NCI-H2227 (cell line): ENCODE measurements around the gene NBAS.
A peak's percentile ranks its signal among the peaks of the same experiment; 100 is the strongest.
"Not testable (repeated sequence)": the region's sequence is repeated elsewhere in the genome, so short reads cannot be mapped to it uniquely, and the experiment has no call there.

Source experiments
- DNase-seq: peaks from one replicate; lab custom pipeline; 2025; ENCODE audit not compliant: unreplicated experiment; lab: John Stamatoyannopoulos, UW

Gene NBAS

DNA sequence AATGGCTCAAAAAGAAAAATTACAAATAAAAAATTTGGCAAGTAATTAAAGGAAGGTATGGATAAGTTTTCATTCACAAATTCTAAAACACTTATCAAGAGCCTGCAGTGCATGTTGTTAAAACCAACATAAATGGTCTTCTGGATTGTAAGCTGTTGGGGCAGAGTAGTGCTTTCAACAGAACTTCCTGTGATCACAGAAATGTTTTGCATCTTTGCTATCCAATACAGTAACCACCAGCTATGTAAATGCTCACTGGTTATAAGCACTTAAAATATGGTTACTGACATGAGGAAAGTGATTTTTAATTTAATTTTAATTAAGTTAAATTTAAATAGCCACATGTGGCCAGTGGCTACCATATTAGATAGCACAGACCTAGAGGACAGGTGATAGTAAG lies 133.1 kb downstream of the NBAS start:
- DNase-seq = no peak

DNA sequence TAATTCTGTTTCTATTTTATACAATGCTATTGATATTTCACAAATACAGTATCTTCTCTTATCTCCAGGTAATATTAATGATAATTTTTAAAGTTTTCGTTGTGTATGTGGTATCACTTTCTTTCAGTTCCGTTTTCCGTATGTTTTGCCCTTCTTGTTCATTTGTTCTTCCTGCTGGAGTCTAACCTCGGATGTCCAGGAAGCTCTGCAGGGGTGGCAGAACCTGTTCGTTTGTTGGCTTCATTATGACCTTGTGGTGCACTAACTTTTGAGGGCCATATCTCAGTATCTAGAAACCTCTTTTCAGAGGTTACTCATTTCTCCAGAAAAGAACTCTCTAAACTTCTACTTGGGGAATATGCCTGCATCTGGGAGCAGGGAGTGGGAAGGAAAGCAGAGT lies 134.5 kb downstream of the NBAS start:
- no peak for DNase-seq

DNA sequence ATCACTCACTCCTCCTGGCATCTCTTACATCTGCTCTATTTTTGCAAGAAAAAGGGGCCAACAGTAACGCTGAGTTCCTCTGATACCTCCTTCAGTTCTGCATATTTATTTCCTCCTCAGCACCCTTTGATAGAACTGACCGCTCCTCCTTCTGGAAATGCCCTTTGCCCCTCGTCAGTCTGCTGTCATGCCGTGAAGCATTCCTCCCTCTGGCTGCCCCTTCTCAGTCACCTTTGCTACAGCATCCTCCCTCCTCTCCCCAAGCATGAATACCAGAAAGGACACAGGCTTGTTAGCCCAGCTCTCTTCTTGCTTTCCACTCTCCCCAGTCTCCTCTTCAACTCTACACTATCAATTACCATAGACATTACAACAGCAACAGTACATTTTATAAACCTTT lies 135.4 kb downstream of the NBAS start:
- DNase-seq = peak; percentile 8

DNA sequence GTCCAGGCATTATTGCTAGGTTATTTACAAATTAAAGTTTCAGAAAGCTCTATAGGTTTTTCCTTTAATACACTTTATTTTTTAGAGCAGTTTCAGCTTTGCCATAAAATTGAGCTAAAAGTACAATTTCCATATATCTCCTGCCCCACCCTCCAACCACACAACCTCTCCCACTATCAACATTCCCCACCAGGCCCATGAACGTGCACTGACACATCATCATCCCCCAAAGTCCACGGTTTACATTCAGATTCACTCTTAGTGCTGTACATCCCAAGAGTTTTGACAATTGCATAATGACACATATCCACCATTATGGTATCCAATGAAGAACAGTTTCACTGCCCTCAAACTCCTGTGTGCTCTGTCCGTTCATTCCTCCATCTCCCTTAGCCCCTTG lies 139.4 kb downstream of the NBAS start:
- DNase-seq = no peak

DNA sequence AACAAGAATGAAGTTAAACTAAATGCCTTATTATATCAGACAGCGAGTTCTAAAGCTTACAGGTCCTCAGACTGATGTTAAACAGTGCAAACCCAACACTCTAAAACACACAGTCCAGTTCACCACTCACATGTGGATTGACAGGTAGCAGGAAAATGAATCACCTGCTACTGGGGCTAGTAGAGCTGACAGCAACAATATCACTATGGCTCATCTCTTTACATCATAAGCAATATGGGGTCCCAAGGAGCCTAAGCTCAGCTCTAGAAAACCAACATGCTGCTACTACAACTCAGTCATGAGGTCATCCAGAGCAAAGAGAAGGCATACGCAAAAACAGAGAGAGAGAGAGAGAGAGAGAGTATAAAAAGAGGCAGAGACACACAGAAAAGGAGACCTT lies 145.4 kb downstream of the NBAS start:
- DNase-seq = no peak

DNA sequence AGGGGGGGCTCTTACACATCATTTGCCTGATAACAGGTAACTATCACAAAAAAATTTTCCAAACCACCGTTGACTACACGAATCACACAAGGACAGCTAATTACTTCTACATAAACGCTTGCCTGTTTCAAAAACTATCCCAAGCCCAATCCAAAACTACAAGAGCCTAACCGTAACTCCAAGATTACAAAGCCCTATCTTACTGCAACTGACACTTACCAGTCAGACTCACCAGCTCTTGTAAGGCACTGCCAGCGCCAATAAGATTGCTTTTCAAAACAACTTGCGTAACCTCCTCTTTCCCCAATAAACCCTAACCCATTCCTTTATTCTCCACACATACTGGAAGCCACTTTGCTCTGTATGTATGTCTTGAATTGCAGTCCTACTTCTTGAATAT lies 148.4 kb downstream of the NBAS start:
- DNase-seq = no peak

DNA sequence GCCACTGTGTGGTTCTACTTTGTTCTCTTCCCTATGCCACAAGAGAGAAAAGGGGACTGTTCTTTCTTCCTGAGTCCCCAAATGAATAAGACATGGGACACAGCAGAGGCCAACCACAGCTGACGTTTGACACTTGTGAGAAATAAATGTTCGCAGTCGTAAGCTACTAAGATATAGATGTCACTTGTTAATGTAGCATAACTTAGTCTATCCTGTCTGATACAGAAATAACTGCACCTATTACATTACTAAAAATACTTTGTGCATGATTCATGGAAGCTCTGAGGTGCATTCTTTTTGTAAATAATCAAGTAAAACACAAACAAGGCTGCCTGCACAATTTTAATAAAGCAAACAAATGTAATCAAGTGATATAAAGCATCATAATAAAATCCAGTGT lies 148.8 kb downstream of the NBAS start:
- DNase-seq = no peak

DNA sequence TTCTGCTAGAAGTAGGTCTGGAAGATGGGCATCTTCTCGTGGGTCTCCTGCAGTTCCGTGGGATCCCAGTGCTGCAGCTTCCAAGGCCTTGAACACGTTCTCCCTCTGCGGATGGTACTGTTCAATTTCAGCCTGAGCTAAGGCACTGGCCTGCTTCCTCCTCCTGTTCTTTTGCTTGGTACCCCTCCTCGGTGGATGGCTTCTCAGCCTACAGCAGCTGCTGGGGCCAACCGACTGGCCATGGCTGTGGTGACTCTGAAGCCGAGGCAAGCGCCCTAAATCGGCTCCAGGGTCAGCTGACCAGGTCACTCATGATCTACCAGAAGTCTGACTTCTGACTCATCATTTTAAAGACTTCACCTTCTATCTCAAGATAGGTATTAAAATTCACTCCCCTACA lies 150.2 kb downstream of the NBAS start:
- no peak for DNase-seq

DNA sequence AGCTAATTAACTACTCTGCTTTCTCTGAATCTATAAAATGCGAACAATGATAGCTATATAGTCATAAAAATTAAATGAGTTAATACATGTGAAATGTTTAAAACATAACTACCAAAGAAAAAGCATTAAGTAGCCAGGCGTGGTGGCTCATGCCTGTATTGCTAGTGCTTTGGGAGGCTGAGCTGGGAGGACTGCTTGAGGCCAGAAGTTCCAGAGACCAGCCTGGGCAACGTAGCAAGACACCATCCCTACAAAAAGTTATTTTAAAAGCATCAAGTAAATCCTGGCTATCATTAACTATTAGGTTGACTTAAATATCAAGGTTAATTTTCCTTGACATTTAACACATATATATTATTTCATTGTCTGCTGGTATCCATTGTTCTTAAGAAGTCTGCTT lies 152.4 kb downstream of the NBAS start:
- DNase-seq = no peak

DNA sequence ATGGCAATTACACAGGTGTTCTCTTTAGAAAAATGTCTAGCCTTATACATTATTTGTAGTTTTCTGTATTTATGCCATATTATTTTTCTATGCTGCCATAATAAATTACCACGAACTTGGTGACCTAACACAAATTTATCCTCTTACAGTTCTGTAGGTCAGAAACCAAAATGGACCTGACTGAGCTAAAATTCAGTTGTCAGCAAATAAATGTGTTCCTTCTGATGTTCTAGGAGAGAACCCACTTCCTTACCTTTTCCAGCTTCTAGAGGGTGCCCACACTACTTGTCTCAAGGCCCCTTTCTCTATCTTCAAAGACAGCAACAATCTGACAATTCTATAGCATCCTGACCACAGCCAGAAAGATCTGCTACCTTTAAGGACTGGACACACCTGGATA lies 153.5 kb downstream of the NBAS start:
- no peak for DNase-seq

DNA sequence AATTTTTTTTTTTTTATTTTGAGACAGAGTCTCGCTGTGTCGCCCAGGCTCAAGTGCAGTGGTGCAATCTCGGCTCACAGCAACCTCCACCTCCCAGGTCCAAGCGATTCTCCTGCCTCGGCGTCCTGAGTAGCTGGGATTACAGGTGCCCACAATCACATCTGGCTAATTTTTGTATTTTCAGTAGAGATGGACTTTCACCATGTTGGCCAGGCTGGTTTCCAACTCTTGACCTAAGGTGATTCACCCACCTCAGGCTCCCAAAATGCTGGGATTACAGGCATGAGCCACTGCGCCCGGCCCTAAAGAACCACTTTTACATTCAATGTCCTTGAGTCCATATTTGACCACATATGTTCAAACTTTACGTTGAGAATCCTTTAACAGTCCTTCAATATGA lies 156.6 kb downstream of the NBAS start:
- not testable (repeated sequence) for DNase-seq

DNA sequence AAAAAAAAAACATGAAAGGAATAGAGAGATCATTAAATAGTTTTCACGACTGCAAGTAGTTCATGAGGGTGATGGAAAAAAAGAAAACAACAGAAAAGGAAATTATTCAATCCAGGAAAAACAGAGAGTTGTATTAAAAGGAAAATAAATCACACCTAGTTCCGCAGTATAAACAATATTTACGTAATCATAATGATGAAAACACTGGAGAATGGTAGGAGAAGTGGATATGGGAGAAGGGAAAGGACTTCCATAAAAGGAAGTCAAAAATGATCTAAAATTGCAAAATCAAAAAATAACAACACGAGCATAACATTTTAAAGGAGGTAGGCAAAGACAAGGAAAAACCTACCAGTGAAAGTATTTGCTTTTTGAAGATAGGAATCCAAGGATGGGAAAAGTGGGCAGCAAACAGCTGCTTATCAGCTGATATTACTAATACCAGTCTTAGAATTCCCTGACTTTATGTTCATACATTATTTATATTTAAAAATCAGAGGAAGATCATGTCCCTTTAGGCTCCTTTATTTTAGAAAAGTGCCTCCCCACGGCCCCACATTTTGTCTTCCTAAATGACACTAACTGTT lies 160.8 kb downstream of the NBAS start:
- no peak for DNase-seq

DNA sequence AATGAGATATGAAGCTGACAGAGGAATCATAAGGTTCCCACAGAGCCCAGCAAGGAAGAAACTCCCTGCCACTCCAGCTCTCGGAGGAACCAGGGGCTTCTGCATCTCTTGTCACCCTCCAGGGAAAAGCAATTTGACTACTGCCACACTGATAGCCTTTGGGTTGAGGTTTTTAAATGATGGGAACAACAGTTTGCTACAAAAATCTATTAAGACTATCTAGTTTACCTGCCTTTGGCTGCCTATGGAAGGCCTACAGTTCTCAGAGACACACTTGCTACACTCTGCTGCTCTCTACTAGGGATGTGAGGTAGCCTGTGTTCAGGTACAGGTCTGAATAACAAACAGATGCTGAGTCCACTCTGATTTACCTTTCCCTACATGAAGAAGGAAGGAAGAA lies 161.9 kb downstream of the NBAS start:
- no peak for DNase-seq

DNA sequence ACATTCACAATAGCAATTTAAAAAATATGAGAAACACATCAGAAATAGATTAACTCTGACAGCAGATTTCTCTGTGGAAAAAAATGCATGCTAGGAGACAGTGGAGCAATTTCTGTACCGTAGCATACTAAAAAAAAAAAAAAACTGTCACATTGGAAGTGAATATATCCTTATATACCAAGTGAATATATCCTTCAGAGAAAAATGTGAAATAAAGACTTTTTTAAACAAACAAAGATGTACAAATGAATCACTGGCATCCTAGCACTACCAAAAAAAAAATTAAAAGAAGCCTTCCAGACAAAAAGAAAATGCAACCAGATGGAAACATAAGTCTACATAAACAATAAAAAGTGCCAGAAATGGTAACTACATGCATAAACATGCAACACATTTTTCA lies 169.4 kb downstream of the NBAS start:
- no peak for DNase-seq

DNA sequence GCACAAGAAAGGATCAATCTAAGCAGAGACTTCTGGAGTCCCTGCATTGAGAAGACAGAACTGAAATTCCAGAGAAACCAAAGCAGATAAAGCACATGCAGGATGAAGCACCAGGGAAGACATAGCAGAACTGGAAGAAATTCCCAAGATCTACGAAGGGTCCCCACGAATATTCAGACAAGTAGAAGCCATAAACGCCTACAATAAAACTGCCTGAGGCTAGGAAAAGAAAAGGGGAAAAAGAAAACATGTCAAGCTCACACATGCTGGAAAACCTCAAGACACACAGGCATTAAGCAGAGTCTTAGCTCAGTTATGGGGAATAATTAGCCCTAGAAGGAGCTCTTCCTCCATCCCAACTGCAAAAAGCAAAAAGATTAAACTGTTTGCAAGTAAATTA lies 171.2 kb downstream of the NBAS start:
- DNase-seq = no peak

DNA sequence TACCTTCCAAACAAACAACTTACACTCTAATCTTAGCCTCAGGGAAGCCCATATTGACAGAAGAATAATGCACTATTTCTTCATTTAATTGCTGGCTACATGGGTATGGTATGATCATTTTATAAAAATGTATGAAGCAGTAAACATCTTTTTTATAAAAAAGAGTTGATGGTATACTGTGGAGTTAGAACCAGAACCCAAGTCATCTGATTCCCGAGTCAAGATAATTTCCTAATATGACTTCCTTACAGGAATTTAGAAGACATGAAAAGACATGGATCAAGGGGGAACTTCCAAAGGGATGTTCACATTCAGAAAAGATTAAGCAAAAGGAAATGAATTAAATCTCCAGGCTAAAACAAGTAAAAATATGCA lies 171.8 kb downstream of the NBAS start:
- DNase-seq = no peak

DNA sequence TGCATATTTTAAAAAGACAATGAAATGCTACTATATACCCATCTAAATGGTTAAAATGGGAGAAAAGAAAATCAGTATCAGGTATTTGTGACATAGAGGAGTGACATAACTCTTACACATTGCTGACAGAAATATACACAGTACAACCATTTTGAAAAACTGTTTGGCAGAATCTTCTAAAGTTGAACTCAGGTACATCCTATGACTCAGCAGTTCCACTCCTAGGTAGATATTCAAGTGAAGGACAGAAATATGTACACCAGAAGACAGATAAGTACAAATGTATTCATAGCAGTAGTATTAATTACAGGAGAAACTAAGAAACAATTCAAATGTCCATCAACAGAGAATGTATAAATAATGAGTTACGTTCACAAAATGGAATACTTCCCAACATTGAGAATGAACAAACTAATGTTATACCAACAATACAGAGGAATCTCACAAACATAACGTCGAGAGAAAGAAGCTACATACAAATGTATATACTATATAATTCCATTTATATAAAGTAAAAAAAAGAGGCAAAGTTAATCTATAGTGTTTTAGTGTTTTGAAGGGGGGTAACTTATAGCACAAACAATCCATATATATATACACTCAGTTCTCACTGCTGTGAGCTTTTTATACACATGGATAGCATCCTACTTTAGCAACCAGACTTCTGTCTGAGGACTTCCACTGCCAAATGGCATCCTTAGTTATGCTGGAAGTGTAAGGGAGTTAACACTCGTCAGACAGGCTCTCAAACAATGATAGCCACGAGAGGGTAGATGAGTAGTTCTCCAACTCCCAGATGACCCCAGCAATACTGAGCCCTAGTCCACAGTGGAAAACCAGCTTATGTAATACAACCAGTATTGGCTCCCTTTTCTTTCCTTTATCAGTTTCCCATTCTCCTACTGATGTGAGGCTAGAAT lies 172.5 kb downstream of the NBAS start:
- no peak for DNase-seq

DNA sequence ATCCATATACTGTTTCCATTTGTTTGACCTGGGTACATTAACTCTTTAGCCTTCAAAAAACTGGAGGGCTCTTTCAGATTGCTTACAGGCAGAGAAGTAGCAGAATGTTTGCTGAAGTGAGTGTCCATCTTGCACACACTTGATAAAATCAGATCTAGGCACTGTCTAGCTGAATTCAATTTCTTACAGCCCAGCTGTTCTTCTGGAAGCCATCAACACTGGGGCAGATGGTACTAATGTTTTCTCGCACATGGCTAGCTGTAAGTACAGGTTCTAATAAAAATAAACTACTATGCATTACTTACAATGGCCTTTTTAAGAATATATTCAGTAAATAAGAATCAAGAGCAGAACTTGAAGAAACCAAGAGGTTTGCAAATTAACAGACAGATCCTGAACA lies 175.9 kb downstream of the NBAS start:
- no peak for DNase-seq

DNA sequence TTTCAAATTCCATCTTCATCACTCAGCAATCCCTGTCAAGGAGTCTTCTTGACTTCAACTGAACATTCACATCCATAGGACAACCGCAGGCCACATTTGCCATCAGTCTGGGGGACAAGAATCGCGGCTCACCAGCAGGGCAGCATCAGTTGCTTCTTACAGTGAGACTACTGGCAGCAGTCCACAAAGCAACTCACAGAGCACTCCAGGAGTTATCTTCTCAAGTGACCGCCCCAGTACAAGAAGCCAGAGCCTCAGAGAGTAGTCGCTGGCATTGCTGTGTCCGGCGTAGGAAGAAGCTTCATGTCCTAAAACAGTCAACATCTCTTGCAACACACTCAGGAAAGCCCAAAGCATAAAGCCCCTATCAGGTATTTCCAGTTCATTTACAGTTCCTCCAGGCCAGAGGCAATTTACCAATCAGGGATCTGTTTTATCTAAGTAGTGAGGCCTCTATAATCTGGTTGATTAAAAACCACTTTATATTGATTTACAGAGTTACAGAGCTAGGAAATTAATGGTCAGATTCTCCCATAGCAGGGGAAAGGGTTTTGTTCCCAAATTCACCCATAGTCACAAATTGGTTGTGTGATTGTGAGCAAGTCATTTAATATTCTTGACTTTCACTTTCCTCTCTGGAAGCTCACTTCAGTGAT lies 177.3 kb downstream of the NBAS start:
- DNase-seq = no peak

DNA sequence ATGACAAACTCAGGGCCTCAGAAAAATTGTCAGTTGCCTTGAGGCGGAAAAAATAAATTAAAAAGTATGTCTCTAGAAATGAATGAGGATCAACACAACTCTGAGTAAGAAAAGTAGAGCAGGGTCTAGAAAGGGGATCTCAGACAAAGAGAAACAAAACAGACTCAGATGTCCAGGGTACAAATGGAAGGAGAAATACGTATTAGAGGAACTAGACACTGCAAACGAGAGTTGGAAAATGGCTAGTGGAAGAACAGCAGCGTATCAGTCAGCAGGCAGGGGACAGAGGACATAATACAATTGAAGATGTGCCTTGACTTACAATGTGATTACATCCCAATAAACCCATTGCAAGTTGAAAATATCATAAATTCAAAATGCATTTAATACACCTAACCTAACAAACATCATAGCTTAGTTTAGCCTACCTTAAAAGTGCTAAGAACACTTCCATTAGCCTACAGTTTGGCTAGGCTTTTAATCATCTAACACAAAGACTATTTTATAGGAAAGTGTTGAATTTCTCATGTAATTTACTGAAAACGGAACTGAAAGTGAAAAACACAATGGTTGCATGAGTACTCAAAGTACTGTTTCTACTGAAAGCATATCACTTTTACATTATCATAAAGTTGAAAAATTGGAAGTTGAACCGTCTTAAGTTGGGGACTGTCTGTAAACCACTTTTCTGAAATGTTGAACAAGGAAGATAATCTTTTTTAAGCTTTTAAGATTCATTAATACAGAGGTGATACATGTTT lies 182.8 kb downstream of the NBAS start:
- DNase-seq = no peak

DNA sequence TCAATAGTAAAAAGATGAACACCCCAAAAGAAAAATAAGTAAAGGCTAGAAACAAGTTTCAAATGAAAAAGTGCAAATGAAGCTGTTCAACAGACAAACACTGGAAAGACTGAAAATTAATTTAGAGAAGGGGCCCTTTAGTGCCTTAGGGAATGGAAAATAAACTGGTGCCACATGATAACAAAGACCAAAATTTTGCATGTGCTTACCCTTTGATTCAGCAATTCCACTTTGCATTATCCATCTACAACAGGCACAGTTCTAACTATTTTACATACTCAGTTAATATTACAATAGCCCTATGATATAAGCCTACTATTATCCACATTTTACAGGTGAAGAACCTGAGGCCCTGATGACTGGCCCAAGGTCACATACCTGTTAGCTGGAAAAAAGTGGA lies 183.9 kb downstream of the NBAS start:
- no peak for DNase-seq

DNA sequence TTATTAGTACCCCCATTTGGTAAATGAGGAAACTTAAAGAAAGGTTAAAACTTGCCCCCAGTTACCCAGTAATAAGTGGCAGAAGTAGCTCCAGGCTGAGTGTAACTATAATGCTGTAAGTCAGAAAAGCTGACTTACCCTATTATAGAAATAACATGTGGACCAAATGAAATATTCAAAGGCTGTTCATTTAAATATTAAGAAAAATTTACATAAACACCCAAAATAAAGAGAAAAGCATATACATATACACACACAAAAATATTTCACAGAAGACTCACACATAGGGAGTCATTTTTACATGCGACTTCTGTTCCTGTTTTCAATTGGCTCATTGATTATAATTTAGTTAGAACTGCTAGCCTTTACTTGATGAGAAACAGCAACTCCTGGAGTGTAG lies 189.1 kb downstream of the NBAS start:
- no peak for DNase-seq
